SK-N-SH (cell line): ENCODE results near the gene CAPZA2.

Experiments used
- CHD2 ChIP-seq: fragments of 150-350 bp; IDR thresholded peaks from 2 replicates; pipeline ENCODE4 v1.6.1; 2018; ENCODE audit warnings: low read length; ENCODE audit not compliant: partially characterized antibody
- EP300 ChIP-seq, 2 experiments: IDR thresholded peaks; 2 replicates each; pipeline versions ENCODE4 v1.4.0 to v1.6.1; 2012; ENCODE audit warnings: borderline replicate concordance in 1 of 2, low read depth in 1 of 2, low read length in 1 of 2

DNA sequence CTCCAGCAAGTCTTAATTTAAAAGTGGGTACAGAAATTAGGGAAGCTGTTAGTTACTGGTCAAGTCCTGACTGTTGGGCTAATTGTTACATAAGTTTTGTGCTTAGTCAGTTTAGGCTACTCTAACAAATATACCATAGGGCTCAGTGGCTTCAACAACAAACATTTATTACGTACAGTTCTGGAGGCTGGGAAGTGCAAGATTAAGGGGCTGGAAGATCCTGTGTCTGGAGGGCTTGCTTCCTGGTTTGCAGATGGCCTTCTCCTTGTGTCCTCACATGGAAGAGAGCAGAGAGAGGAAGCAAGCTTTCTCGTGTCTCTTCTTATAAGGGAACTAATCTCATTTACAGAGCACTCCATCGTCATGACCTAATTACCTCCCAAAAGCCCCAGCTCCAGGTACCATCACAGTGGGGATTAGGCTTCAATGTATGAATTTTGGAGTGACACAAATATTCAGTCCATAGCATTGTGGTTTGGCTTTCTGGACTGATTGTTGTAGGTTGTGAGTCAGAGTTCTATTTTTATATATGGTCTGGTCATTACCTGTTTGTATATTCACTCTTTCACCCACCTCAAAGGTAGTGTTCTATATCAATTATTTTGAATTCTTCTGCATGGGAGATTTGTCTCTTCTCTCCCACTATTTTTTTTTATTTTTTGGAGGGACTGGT lies 108.0 kb downstream of the CAPZA2 start:
- TF ChIP-seq CHD2, result no peak
- no peak for TF ChIP-seq EP300 (IDR thresholded peaks at IDR 0.05; ENCODE audit: borderline replicate concordance in 1 of 2, low read depth in 1 of 2, low read length in 1 of 2)
